ENCODE data around the gene RYR2. TPM values are rescaled to one million over a fixed set of nuclear protein-coding genes. Genes with fewer than 3 reads are reported as not detected.

Gene RYR2
- polyA plus RNA-seq, 2 of the 4 experiments (the other 2 are of a cell fraction) = 0.06 TPM; not detected in 1

DNA sequence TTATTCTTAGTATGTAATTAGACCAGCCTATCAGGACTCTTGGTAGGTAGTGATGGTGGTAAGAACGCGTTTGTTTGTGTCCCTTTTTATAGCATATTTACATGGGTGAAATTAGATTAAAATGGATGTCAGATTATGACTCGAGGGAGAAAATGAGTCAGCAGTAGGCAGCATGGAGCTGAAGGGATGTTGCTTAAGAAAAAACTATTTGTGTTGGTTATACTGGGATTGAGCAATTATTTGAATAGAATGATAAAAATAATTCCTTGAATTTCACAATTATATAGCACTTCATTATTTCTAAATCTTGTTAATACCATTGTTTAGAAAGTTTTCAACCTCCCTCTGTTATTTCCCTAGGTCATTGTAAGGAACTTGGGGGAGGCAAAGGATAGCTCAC lies 348.8 kb downstream of the RYR2 start:
- ATAC-seq (no peak), FAIRE-seq (no peak), DNase-seq (ENCODE audit: low read depth in 1 of 2, low spot score in 1 of 2) (no peak)
- H3K9me3 ChIP-seq = no peaks in the 10 kb centered on the region; the same call in 2 of the 3 replicates
- WGBS (ENCODE audit: missing lambda C conversion rate) = 5% methylated on average over 3 of the region's 3 CpGs
- no peak overlapping the region for H3K27ac ChIP-seq
- CTCF ChIA-PET = interaction anchor here (0.6 to 0.7 kb wide), 3 partner anchors 47 to 929 kb away, joined by 3 to 4 read pairs (median 3); no protein-coding TSS in a partner anchor
- TF ChIP-seq CBX8 (IDR thresholded peaks at IDR 0.05) (no peak), PHF8 (IDR thresholded peaks at IDR 0.05; ENCODE audit: borderline replicate concordance, low read depth) (no peak), SMC3 (IDR thresholded peaks at IDR 0.05) (no peak), HOXA7 (CRISPR knock-in tag; IDR thresholded peaks at IDR 0.05) (no peak)
- TF ChIP-seq, protein P1, sequence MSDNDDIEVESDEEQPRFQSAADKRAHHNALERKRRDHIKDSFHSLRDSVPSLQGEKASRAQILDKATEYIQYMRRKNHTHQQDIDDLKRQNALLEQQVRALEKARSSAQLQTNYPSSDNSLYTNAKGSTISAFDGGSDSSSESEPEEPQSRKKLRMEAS (IDR thresholded peaks at IDR 0.05) = no peak
- TF ChIP-seq, protein P2, sequence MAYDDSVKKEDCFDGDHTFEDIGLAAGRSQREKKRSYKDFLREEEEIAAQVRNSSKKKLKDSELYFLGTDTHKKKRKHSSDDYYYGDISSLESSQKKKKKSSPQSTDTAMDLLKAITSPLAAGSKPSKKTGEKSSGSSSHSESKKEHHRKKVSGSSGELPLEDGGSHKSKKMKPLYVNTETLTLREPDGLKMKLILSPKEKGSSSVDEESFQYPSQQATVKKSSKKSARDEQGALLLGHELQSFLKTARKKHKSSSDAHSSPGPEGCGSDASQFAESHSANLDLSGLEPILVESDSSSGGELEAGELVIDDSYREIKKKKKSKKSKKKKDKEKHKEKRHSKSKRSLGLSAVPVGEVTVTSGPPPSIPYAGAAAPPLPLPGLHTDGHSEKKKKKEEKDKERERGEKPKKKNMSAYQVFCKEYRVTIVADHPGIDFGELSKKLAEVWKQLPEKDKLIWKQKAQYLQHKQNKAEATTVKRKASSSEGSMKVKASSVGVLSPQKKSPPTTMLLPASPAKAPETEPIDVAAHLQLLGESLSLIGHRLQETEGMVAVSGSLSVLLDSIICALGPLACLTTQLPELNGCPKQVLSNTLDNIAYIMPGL (CRISPR knock-in tag; IDR thresholded peaks at IDR 0.05; ENCODE audit: borderline replicate concordance) = no peak
- TF ChIP-seq, protein P3, sequence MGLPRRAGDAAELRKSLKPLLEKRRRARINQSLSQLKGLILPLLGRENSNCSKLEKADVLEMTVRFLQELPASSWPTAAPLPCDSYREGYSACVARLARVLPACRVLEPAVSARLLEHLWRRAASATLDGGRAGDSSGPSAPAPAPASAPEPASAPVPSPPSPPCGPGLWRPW (IDR thresholded peaks at IDR 0.05) = no peak
- H3K4me1 ChIP-seq = no peaks in the 10 kb centered on the region
- POLR2A ChIA-PET = no interaction called here
- H3K4me3 ChIP-seq = no peak overlapping the region
- no peak overlapping the region for H3K4me2 ChIP-seq

DNA sequence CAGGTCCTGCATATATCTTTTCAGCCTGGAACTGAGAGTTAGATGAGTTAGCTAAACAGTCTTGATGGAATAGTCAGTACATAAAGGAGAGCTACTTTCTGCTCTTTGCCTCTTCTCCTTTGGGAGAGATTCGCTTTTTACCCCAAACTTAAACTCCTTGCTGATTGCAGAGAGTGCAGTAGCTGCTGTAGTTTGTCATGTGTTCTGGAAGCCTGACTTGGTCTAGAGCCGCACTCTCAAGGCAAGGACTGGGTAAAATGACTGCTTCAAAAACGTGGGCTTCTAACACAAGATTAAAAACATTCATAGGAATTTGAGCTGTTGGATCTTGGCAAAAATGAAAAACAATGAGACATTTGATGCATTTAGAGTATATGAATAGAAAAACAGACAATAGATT lies 351.6 kb downstream of the RYR2 start:
- no peak overlapping the region for H3K27ac ChIP-seq
- CTCF ChIA-PET = no interaction called here
- H3K9me3 ChIP-seq = no peaks in the 10 kb centered on the region
- no peak for TF ChIP-seq NFE2L2 (conservative IDR thresholded peaks at IDR 0.05; ENCODE audit: low read length)
- TF ChIP-seq, protein P4, sequence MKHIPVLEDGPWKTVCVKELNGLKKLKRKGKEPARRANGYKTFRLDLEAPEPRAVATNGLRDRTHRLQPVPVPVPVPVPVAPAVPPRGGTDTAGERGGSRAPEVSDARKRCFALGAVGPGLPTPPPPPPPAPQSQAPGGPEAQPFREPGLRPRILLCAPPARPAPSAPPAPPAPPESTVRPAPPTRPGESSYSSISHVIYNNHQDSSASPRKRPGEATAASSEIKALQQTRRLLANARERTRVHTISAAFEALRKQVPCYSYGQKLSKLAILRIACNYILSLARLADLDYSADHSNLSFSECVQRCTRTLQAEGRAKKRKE (CRISPR knock-in tag; IDR thresholded peaks at IDR 0.05; ENCODE audit: low read depth) = no peak
- no peak for TF ChIP-seq TP53 (CRISPR knock-in tag; IDR thresholded peaks at IDR 0.05)
- no peak for TF ChIP-seq ZC3H11A (IDR thresholded peaks at IDR 0.05)
- TF ChIP-seq, protein P5, sequence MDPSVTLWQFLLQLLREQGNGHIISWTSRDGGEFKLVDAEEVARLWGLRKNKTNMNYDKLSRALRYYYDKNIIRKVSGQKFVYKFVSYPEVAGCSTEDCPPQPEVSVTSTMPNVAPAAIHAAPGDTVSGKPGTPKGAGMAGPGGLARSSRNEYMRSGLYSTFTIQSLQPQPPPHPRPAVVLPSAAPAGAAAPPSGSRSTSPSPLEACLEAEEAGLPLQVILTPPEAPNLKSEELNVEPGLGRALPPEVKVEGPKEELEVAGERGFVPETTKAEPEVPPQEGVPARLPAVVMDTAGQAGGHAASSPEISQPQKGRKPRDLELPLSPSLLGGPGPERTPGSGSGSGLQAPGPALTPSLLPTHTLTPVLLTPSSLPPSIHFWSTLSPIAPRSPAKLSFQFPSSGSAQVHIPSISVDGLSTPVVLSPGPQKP (IDR thresholded peaks at IDR 0.05; ENCODE audit: low read depth, low read length) = no peak
- no peak for TF ChIP-seq EP300 (IDR thresholded peaks at IDR 0.05)
- no peak for TF ChIP-seq HEYL (CRISPR knock-in tag; IDR thresholded peaks at IDR 0.05)
- TF ChIP-seq CHD4 (IDR thresholded peaks at IDR 0.05; ENCODE audit: borderline replicate concordance) = no peak
- no peak for TF ChIP-seq CHD2 (IDR thresholded peaks at IDR 0.05; ENCODE audit: low read length, partially characterized antibody)
- TF ChIP-seq, protein P6, sequence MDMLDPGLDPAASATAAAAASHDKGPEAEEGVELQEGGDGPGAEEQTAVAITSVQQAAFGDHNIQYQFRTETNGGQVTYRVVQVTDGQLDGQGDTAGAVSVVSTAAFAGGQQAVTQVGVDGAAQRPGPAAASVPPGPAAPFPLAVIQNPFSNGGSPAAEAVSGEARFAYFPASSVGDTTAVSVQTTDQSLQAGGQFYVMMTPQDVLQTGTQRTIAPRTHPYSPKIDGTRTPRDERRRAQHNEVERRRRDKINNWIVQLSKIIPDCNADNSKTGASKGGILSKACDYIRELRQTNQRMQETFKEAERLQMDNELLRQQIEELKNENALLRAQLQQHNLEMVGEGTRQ (IDR thresholded peaks at IDR 0.05) = no peak
- TF ChIP-seq TFCP2L1 (CRISPR knock-in tag; IDR thresholded peaks at IDR 0.05) = no peak
- no peak for TF ChIP-seq GATA3 (IDR thresholded peaks at IDR 0.05; ENCODE audit: borderline replicate concordance)
- TF ChIP-seq, protein P7, sequence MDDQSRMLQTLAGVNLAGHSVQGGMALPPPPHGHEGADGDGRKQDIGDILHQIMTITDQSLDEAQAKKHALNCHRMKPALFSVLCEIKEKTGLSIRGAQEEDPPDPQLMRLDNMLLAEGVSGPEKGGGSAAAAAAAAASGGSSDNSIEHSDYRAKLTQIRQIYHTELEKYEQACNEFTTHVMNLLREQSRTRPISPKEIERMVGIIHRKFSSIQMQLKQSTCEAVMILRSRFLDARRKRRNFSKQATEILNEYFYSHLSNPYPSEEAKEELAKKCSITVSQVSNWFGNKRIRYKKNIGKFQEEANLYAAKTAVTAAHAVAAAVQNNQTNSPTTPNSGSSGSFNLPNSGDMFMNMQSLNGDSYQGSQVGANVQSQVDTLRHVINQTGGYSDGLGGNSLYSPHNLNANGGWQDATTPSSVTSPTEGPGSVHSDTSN (IDR thresholded peaks at IDR 0.05) = no peak
- TF ChIP-seq, protein P2 (CRISPR knock-in tag; IDR thresholded peaks at IDR 0.05; ENCODE audit: borderline replicate concordance) = no peak
- TF ChIP-seq, protein P8, sequence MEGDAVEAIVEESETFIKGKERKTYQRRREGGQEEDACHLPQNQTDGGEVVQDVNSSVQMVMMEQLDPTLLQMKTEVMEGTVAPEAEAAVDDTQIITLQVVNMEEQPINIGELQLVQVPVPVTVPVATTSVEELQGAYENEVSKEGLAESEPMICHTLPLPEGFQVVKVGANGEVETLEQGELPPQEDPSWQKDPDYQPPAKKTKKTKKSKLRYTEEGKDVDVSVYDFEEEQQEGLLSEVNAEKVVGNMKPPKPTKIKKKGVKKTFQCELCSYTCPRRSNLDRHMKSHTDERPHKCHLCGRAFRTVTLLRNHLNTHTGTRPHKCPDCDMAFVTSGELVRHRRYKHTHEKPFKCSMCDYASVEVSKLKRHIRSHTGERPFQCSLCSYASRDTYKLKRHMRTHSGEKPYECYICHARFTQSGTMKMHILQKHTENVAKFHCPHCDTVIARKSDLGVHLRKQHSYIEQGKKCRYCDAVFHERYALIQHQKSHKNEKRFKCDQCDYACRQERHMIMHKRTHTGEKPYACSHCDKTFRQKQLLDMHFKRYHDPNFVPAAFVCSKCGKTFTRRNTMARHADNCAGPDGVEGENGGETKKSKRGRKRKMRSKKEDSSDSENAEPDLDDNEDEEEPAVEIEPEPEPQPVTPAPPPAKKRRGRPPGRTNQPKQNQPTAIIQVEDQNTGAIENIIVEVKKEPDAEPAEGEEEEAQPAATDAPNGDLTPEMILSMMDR (IDR thresholded peaks at IDR 0.05) = no peak
- TF ChIP-seq NR3C1 (IDR thresholded peaks at IDR 0.05) = no peak
- TF ChIP-seq SREBF2 (IDR thresholded peaks at IDR 0.05) = no peak
- TF ChIP-seq EHMT2 (IDR thresholded peaks at IDR 0.05; ENCODE audit: low read depth) = no peak
- TF ChIP-seq ZFP36 (IDR thresholded peaks at IDR 0.05; ENCODE audit: borderline replicate concordance, partially characterized antibody) = no peak
- no peak for TF ChIP-seq ZSCAN20 (CRISPR knock-in tag; IDR thresholded peaks at IDR 0.05)
- DNase-seq (ENCODE audit: low read depth in 1 of 2, low spot score in 1 of 2) = no peak
- H3K4me3 ChIP-seq = no peak overlapping the region
- H3K4me2 ChIP-seq = no peak overlapping the region
- no peak for ATAC-seq
- H3K4me1 ChIP-seq = no peaks in the 10 kb centered on the region
- POLR2A ChIA-PET = no interaction called here
- 17% methylated on average over 3 of the region's 3 CpGs for WGBS (ENCODE audit: missing lambda C conversion rate)
- no peak for FAIRE-seq

Measured in A549 (cell line).